HG02678 (cell line): Measurements from ENCODE around the gene GLS.
A peak's percentile ranks its signal among the peaks of the same experiment; 100 is the strongest.
"Not testable (repeated sequence)": the region's sequence is repeated elsewhere in the genome, so short reads cannot be mapped to it uniquely, and the experiment has no call there.

Experiments used
- ATAC-seq: cut with Tn5 transposase; IDR thresholded peaks from one replicate; pipeline ENCODE4 v1.9.1; 2021; ENCODE audit warnings: mild to moderate bottlenecking, moderate library complexity; ENCODE audit not compliant: unreplicated experiment

Gene GLS

GRCh38 chr2:190880378-190881083 is at the start of gene GLS:
Gene GLS, plus strand, starts transcription at chr2:190880821. Its CDS starts 264 bp downstream, at chr2:190881085.
- peak; percentile 68 for ATAC-seq

DNA sequence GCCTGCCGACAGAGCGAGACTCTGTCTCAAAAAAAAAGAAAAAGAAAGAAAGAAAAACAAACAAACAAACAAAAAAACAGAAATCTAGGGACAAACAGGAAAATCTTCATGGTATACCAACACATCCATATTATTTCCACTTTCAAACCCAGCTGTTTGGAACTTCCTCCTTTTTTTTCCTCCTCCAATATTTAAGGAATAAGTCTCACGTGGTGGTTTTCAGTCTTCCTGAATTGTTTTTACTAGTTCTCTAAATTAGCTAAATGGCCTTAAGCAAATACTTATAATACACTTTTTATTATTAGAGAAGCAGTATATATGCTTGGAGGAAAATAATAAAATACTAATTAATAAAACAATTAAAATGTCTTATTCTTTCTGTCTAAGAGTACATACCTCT is 48.7 kb upstream of the GLS start:
- ATAC-seq: no peak

DNA sequence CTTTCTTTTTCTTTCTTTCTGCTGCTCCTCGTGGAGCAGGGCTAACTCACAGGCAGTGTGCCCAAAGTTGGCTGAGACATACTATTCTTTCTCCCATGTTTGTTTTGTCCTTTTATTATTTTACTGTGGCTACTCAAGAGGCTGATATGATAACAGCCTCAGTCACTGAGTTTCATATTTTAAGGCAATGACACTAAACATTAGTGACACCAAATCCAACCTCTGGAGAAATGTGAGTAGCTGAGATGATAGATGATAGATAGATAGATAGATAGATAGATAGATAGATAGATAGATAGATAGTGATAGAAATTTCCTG is 45.8 kb upstream of the GLS start:
- no peak for ATAC-seq

DNA sequence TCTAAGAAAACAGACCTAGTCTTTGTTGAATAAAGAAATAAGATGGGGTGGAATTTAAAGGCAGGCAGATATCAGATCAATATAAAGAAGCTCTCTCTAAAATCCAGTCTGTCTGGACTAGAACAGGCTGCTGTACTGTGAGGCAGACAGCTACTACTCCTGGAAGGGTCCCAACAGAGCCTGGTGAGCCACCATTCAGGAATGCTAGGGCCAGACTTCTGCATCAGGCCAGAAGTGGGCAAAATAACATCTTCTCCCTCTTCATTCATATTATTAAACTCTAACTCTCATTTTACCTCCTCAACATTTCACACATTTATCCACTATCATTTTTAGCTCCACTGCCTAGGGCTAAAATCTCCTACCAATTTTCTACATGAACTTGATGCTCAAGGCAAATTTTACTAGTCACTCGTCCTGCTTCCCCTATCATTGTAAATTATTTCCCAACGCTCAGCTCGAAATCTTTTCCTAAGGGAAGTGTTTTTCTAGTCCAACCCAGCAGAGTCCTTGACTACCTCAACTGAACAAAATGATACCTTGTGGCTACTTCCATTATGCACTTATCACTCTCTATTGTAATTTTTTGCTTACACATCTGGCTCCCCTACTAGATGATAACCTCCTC is 45.2 kb upstream of the GLS start:
- ATAC-seq: no peak

DNA sequence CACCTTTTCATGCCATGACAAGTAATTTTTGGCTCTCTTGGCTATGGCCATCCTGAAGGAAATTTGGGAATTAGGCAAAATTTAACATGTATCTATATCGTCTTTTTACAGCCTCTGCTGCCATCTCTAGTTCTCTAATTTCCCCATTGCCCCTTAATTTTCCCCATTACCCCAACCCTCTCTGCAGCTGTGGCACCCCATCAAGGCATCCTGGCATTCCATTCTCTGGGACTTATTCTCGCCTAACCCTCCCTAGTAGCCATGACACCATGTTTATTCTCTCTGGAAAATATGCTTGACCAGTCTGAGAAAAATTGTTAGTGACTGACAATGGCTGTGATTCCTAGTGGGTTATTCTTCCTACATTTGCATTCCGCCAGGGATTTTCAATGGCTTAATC is 43.9 kb upstream of the GLS start:
- ATAC-seq: no peak

DNA sequence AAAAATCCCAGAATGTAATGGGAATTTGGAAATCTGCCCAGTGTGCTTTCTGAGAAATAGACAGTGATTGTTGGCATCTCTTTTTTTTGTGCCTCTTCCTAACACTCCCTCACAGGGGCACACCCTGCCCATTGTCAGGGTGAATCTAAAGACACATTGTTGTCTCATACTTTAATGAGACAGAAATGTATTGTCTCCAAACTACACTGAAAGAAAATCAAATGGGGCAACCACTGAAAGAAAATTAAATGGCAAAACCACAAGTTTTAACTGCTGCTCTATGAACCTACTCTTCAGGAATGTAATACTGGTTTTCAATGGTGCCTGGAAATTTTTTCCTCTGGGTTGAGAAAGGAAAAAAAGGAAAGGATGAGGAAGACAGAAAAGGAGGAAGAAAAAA is 43.2 kb upstream of the GLS start:
- no peak for ATAC-seq

DNA sequence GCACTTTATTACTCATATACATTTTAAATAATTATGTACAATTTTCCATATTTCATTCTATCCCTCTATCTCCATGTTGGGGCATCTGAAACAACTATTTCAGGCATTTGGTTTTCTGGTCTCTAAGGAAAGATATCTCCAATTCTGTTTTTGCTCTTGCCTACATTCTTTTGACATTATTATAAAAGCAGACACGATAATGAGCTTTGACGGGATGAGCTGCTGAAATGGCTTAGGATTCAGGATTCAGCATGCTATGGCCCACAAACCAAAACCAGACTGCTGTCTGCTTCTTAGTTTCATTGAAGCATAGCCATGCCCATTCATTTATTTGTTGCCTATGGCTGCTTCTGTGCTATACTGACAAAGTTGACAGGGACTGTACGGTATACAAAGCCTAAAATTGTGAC is 42.7 kb upstream of the GLS start:
- no peak for ATAC-seq

GRCh38 chr2:190838492-190838910 is 42.1 kb upstream of the GLS start:
- ATAC-seq: no peak

DNA sequence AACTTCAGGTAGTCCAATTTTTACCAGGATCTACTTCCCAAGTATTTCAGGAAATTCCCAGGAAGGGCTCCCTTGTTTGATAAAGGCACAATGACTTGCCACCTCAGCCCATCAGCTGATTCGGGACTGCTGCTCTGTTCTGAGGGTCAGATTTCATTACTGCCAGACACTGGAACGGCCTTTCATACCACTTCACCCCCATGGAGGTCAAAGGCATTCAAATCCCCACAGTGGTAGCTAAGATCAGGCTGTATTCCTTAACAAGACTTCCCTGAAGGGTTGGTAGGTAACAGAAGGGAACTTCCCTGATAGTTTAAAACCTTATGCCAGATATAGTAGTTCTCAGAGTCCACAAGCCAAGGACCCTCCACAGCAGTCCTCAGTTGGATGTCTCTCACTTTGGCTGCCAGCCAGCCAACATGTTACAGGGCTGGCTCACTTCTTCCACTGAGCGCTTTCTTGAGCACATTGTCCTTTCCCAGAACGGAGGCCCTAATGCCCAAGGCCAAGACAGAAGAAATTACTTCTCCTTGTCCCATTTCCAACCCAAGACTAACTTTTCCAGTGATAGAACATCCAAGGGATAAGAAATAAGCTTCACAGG is 40.0 kb upstream of the GLS start:
- ATAC-seq: no peak

- ATAC-seq: no peak
Observed at GRCh38 chr2:190841707-190842505, 38.7 kb upstream of the GLS start.

GRCh38 chr2:190842606-190843104 is 38.0 kb upstream of the GLS start:
- ATAC-seq: no peak

- ATAC-seq: peak; percentile 96
Observed at GRCh38 chr2:190843890-190844699, 36.5 kb upstream of the GLS start.

- ATAC-seq: no peak
Observed at GRCh38 chr2:190844700-190845401, 35.8 kb upstream of the GLS start.

GRCh38 chr2:190846746-190847145 is 33.9 kb upstream of the GLS start:
- ATAC-seq: no peak

DNA sequence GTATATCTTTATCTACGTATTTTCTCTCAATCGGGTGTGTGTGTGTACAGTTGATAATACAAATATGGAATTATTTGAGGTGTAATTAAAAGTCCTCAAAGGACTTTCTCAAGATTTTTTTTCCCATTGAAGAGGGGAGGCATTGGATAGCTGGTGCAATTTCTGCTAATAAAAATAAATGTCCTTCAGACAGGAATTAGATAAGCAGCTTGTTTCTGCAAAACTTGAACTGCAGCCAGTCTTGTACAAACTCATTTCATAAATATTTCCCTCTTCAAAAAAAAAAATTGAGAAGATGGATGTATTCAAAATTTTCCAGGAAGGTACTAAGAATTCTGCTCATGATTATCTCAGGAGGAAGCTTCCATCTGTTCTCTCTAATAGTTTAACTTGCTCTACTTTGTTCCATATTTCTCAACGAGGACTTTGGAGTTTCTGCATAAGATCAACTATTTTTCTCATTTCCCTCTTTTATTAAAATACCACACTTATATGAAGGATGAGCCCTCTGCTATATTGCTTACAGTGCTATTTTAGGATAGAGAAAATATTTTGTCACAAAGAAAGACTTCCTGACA is 33.0 kb upstream of the GLS start:
- no peak for ATAC-seq

GRCh38 chr2:190849774-190850173 is 30.8 kb upstream of the GLS start:
- no peak for ATAC-seq

DNA sequence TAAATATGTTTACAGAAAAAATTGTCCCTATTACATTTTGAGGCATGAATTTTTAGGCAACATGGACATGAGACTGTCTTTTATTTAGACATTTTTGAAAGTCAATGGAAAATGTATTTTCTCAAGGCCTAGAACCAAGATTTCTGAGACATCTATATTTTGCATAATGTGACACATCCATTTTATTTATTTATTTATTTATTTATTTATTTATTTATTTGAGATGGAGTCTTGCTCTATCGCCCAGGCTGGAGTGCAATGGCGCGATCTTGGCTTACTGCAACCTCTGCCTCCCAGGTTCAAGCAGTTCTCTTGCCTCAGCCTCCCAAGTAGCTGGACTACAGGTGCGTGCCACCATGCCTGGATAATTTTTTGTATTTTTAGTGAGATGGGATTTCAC is 27.6 kb upstream of the GLS start:
- ATAC-seq: not testable (repeated sequence)

GRCh38 chr2:190853531-190854383 is 26.9 kb upstream of the GLS start:
- peak; percentile 44 for ATAC-seq

GRCh38 chr2:190854726-190855125 is 25.9 kb upstream of the GLS start:
- no peak for ATAC-seq
